CD4-positive, alpha-beta T cell treated with Interleukin-10 for 1 hour (primary cell): ENCODE data around the gene GPC6.

Experiments
- DNase-seq: peaks from one replicate; pipeline ENCODE4 v3.0.0-alpha.2; 2020

GPC6 gene

GRCh38 chr13:93708308-93709075, 481.9 kb downstream of the GPC6 start:
- DNase-seq = no peak

DNA sequence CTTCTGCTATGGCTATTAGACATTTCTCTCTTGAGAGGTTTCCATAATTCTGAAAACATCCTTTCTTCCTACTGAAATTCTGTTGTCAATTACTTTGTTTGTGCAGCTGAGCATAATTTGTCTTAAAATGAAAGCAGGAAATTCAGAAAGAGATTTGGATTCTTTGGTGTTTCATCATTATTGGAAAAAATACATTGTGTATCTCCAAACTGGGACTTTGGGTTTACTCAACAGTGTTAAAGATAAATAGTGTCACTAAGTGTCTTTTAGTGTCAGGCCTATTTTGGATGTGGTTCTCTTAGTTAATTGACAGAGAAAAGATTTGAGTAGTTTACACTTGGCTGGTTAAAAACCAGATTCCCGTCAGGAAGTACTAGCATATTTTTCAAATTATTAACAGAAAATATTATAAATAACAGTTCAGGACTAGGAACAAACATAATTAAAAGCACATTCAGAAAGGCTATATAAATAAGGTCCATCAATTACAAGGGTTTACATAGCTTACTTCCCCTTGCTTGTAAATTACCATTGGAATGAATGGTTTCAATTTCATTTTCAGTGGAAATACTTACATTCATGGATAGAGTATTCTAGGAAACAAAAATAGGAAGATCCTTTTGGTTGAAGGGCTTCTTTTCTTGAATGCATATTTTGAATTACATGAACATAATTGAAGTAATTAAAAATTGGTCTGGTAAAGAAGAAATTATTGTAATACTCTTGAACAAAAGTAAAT, 483.1 kb downstream of the GPC6 start:
- no peak for DNase-seq

GRCh38 chr13:93714171-93714570, 487.6 kb downstream of the GPC6 start:
- no peak for DNase-seq

- no peak for DNase-seq
Measured at GRCh38 chr13:93715866-93716265, 489.3 kb downstream of the GPC6 start.

- DNase-seq = no peak
Measured at GRCh38 chr13:93716623-93717022, 490.0 kb downstream of the GPC6 start.

DNA sequence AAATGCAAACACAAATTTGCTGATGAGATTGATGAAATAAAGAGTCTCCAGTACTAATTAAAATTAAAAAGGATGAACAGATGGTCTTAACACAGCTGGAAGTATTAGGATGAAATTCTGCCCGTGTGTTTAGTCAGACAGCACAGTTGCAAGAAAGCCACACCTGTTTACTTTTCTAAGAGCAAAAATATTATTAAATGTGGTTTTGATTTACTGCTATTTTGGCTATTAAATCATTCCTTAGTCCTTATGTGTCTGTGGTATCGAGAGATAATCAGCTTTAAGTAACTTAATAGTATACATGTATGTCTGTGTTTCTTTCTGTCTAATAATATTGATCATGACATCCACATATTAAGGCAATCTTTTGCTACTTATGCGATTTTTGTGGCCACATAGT, 494.9 kb downstream of the GPC6 start:
- no peak for DNase-seq

GRCh38 chr13:93723316-93723715, 496.7 kb downstream of the GPC6 start:
- no peak for DNase-seq

- DNase-seq = no peak
Measured at GRCh38 chr13:93724187-93724586, 497.6 kb downstream of the GPC6 start.

GRCh38 chr13:93726173-93726957, 499.8 kb downstream of the GPC6 start:
- no peak for DNase-seq

GRCh38 chr13:93727211-93728141, 500.9 kb downstream of the GPC6 start:
- DNase-seq = no peak

DNA sequence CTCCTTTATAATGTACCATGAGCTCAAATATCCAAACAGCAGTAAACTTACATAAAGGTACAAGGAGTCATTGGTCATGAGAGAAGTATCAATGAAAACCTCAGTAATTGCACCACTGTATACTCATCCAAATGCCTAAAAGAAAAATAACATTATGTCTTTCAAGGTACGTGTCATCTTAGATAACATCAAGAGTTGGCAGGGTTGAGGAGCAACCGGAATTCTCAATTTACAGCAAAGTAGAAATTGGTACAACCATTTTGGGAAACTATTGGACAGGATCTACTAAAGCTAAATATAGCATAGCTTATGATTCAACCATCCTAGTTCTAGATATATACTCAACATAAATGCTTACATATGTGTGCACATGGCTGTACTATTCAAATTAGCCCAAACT, 502.8 kb downstream of the GPC6 start:
- no peak for DNase-seq

DNA sequence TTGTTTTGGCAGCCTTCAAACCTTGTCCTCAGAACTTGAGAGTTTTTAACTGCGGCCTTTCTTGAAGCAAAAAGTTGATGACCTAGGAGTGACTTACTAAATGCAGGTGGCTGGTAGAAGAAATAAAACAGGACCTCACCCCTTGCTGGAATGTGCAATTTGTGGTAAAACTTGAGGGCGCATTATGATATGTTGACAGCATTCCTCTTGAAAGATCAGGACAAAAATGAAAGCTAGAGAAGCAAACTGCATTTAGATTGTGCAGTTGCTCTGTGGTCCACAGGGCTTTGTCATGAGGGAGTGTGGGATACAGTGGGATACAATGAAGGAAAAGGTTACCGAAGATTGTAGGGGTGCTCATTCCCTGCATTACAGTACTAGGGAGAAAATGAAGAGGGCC, 504.2 kb downstream of the GPC6 start:
- no peak for DNase-seq

GRCh38 chr13:93732186-93732585, 505.6 kb downstream of the GPC6 start:
- DNase-seq = no peak

- DNase-seq = no peak
Measured at GRCh38 chr13:93736081-93736480, 509.5 kb downstream of the GPC6 start.

DNA sequence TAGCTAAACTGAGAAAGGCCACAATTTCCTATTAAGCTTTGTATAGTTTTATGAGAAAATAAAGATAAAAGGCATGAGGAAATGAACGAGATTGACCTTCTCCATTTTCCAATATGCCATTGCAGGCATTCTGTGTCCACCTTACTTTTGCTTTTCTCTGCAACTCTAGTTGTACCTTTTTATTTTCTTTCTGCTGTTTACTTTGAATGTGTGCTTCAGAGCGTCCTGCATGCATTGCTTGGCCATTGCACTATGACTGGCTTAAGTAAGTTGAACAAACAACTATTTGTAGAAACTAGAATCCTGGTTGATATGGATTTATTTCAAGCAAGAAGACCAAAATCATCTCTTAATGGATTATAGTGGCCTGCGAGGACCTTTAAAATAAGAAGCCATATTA, 510.3 kb downstream of the GPC6 start:
- DNase-seq = no peak

DNA sequence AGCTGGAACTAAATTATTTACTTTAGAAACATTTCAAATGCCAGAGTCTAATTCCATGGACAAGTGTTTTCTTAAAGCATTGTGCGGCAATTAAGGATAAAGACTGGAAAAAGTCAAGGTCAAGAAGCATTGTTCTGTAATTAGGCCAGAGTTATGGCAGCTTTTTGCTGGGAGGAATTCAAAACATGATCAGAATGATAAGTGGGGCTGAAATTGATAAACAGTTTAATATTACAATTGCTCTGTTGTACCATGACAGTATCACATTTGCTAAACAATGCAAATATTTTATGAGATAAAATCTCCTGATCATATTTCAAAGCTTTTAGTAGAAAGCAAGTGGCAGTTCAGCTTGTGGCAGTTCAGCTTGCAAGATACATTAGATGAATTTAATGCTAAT, 513.7 kb downstream of the GPC6 start:
- no peak for DNase-seq

- DNase-seq = no peak
Measured at GRCh38 chr13:93744033-93744432, 517.4 kb downstream of the GPC6 start.

GRCh38 chr13:93744886-93745285, 518.3 kb downstream of the GPC6 start:
- no peak for DNase-seq

DNA sequence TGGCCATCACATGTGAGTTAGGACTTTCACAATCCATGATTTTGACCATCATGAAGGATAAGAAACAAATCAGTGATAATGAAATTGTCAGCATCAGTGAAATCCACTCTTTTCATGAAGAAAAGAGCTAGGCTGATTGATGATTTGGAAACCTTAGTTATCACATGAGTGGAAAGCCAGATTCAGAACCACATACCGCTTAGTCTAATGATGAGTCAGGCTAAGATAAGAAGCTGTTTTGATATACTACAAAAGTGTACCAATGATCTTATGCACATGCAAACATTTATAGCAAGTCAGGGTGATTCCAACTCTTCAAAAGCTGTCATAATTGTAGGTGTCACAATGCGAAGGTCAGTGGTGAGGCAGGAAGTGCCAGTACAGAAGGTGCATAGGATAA, 519.3 kb downstream of the GPC6 start:
- DNase-seq = no peak

GRCh38 chr13:93746589-93746988, 520.0 kb downstream of the GPC6 start:
- no peak for DNase-seq

- DNase-seq = no peak
Measured at GRCh38 chr13:93750676-93751075, 524.1 kb downstream of the GPC6 start.

- no peak for DNase-seq
Measured at GRCh38 chr13:93751117-93751516, 524.5 kb downstream of the GPC6 start.

GRCh38 chr13:93752541-93752940, 525.9 kb downstream of the GPC6 start:
- no peak for DNase-seq
